GM12801 (cell line): ENCODE data around the gene C1R.

Experiments
- TF ChIP-seq, protein P1 (sequence below): IDR thresholded peaks from one replicate; pipeline ENCODE4 v1.5.1; 2011; ENCODE audit warnings: control low read depth; ENCODE audit not compliant: insufficient read length; ENCODE audit errors: extremely low read depth

The C1R gene

DNA sequence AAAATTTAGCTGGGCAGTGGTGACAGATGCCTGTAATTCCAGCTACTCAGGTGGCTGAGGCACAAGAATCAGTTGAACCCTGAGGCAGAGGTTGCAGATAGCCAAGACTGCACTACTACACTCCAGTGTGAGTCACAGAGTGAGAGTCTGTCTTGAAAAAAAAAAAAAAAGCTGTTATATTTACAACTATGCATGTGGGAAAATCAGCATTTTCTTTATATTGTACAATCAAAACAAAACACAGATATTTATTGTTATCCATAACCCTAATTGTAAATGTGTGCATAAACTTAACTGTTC lies 12.5 kb downstream of the C1R start:
- TF ChIP-seq, protein P1, sequence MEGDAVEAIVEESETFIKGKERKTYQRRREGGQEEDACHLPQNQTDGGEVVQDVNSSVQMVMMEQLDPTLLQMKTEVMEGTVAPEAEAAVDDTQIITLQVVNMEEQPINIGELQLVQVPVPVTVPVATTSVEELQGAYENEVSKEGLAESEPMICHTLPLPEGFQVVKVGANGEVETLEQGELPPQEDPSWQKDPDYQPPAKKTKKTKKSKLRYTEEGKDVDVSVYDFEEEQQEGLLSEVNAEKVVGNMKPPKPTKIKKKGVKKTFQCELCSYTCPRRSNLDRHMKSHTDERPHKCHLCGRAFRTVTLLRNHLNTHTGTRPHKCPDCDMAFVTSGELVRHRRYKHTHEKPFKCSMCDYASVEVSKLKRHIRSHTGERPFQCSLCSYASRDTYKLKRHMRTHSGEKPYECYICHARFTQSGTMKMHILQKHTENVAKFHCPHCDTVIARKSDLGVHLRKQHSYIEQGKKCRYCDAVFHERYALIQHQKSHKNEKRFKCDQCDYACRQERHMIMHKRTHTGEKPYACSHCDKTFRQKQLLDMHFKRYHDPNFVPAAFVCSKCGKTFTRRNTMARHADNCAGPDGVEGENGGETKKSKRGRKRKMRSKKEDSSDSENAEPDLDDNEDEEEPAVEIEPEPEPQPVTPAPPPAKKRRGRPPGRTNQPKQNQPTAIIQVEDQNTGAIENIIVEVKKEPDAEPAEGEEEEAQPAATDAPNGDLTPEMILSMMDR, result no peak

DNA sequence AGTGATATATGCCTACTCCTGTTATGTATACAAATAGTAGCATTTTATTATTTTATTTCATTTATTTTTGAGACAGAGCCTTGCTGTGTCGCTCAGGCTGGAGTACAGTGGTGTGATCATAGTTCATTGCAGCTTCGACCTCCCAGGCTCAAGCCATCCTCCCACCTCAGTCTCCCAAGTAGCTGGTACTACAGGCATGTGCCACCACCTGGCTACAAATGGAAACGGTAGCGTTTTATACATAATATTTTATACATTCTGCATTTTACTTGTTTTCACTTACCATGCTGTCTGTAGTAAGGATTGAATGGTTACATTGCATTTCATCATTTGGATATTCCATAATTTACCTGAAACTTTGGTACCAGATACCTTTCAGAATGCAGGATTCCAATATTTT lies 14.1 kb downstream of the C1R start:
- TF ChIP-seq, protein P1, result no peak

DNA sequence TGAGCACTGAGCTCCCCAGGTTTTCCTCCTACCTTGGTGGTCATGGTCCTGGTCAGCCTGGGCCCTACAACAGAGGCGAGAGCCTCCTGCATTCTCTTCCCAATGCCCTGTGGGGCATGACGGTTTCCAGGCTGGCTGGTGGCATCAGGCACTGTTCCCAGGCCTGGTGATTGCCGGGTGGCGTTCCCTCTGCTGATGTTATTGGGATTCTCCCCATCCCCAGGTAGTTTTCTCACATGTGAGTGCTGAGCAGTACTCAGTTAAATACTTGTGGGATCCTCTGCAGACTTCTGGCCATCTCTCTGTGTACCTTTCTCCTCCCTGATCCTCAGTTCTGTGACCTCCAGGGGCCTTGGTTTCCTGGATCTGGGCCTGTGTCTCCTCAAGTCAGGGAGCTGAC lies 15.8 kb downstream of the C1R start:
- TF ChIP-seq, protein P1, result no peak

DNA sequence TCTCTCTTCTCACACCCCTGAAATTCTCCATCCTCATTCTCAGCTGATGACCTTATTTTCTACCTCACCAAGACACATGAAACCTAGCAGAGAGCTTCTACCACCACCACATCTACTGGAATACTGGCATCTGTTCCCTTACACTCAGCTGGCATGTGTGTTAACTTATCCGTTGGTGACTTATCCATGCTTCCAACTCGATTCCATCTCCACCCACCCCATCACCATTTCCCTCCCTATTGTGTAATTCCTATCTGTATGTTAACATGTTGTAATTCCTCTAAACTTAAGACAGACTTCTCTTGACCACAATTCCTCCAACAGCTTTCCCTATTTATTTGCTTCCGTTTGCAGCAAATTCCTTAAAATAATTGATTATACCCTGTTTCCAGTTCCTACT lies 16.3 kb downstream of the C1R start:
- TF ChIP-seq, protein P1, result no peak

DNA sequence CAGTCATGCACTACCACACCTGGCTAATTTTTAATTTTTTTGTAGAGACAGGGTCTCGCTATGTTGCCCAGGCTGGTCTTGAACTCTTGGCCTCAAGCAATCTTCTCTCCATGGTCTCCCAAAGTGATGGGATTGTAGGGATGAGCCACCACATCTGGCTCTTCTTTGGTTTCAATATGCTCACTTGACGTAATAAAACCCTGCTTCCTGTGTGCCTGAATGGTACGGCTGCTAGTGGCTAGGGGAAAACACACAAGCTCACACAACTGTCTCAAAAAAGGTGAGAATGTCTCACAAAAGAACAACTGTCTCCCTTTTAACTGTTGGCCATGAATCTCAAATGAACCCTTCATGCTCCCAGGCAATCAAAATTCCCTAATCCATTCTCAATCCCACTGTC lies 16.7 kb downstream of the C1R start:
- TF ChIP-seq, protein P1, result no peak

DNA sequence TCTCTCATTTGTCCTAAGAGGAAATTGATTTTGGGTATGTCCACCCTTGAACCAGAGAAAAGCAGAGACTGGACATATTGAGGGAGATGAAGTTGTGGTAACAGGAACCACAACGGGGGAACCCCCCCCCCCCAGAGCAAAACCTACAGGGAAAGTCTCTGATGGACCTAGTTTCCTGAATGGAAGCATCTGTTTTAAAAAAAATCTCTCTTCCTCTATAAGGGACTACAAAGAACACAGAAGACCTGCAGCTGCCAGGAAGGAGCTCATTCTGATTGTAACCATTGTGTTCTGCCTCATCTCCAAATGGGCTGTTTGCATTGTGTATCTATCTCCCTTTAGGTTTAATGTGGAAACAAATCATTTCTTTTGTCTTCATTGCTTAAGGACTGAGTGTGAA lies 18.3 kb downstream of the C1R start:
- TF ChIP-seq, protein P1, result no peak

DNA sequence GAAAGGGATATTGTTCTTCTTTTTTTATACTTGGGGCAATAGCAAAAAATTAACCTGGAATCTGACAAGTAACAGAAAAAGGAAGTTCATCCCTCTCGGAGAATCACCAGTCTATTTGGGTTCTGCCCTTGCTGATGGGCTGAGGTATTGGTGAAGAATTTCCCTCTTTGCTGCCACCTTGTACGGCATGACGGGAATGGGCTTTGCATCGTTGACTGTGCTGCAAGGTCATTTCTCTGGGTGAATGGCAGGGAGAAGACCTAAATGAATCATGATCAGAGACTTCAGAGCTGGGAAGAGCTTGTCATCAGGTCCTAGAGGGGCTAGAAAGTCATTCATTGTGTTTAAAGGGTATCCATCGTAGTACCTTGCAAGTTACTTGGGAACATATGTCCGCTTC lies 19.7 kb downstream of the C1R start:
- TF ChIP-seq, protein P1, result no peak

DNA sequence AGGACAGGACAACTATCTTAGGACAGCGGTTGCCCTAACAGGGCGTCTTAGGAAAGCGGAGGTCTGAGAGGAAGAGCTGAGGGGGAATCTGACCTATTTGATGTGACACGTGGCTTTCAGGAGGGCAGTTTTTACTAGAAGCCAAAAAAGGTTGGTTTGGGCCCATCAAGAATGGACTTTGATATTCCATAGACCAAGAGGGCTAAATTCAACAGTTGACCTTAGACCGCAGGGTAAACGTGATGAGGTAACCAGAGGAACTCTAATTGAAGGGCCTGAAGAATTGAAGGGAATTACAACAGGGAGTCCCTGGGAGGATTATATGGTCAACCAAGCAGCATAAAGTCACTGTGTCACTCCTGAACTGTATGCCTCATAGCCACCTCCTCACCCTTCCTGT lies 20.2 kb downstream of the C1R start:
- TF ChIP-seq, protein P1, result no peak
